Inflammatory macrophage treated with lipopolysaccharide for 4 hours (primary cell): Measurements from ENCODE around the gene NXN.
A peak's percentile ranks its signal among the peaks of the same experiment; 100 is the strongest.
"Not testable (repeated sequence)": the region's sequence is repeated elsewhere in the genome, so short reads cannot be mapped to it uniquely, and the experiment has no call there.

ENCODE experiments used
- DNase-seq: peaks from one replicate; pipeline ENCODE4 v3.0.0-alpha.2; 2020

Gene NXN

GRCh38 chr17:791829-792228 lies 187.7 kb downstream of the NXN start:
- no peak for DNase-seq

- DNase-seq: not testable (repeated sequence)
Observed at GRCh38 chr17:790874-791247, 188.7 kb downstream of the NXN start.

DNA sequence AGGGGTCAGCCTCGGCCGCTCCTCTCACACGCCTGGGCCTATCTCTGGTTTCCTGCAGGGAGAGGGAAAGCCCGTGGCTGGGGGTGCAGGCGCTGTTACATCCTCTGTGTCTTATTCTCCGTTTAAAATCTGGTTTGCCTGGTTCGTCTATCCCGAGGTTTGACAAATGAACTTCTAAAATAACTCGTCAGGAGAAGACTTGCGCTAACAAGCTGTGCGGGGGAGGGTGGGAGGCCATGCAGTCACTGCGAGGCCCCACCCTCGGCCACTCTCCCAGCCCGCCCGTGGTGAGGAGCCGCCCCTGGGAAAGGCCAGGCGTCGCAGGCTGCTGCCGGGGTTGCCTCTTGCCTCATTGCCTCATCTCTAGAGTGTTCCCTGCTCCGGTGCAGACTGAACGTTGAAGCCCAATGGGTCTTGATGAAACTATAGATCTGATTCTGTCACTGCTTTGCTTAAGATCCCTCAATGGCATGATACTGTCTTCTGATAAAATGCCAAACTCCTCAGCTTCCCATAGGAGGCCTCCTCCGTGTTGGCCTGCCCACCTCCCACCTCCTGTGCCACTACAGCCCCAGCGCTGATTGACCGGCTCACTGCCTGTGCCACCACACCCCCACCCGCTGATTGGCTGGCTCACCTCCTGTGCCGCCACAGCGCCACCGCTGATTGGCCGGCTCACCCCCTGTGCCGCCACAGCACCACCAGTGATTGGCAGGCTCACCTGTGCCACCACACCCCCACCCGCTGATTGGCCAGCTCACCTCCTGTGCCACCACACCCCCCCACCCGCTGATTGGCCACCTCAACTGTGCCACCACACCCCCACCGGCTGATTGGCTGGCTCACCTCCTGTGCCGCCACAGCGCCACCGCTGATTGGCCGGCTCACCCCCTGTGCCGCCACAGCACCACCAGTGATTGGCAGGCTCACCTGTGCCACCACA lies 189.4 kb downstream of the NXN start:
- DNase-seq: not testable (repeated sequence)

DNA sequence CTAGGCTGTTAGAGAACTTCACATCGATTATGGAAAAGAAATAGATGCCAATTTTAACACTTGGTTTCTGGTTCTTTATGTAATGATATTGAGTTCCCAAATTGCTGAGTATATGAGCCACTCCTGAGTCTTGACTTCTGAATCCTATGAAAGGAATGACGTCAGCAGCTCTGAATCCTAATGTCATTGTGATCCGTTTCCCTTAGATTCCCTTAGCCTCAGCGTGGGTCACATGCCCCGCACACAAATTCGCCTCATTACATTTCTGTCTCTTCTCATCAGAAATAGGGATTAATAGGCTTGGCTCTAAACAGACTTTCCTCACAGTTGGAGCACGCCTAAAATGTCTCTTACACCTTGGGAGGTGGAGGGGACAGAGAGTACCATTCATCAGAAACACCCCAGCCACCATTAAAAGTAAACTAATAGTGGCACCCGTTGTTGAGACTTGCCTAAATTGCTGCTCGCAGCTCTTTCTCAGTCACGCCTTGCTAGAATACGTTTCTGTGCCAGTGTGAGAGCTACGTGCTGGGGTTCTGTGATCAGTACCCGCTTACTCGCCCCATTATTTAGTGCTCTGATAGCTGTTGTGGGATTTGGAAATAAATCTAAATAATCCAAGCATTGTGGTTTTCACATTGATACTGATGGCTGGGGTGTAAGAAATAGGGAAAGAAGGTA lies 190.3 kb downstream of the NXN start:
- DNase-seq: no peak

DNA sequence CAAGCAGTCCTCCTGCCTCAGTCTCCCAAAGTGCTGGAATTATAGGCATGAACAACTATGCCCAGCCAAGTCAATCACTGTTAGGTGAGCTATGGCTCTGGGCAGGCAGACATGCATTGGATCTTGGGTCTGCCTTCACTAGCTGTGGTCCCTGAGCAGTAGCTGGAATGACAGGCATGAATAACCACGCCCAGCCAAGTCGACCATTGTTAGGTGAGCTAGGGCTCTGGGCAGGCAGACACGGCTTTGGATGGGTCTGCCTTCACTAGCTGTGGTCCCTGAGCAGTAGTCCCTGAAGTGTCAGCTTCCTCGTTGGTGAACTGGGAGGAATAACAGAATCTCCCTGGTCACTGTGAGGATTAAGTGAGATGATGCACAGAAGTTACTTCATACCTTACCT lies 191.0 kb downstream of the NXN start:
- DNase-seq: no peak

DNA sequence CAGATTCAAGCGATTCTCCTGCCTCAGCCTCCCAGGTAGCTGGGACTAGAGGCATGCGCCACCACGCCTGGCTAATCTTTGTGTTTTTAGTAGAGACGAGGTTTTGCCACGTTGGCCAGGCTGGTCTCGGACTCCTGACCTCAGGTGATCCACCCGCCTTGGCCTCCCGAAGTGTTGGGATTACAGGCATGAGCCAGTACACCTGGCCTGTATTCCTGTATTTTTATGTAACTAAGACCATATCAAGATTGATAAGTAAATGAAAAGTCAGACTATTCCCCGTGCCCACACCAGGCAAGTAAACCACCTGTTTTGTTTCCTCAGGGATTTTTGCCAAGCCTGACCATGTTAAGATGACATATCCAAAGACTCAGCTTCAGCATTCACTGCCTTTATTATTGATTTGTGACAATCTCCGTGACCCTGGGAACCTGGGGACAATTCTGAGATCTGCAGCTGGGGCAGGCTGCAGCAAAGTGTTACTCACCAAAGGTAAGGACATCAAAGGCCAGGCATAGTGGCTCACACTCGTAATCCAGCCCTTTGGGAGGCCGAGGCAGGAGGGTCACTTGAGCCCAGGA lies 191.8 kb downstream of the NXN start:
- DNase-seq: no peak

- DNase-seq: not testable (repeated sequence)
Observed at GRCh38 chr17:785901-786300, 193.7 kb downstream of the NXN start.

DNA sequence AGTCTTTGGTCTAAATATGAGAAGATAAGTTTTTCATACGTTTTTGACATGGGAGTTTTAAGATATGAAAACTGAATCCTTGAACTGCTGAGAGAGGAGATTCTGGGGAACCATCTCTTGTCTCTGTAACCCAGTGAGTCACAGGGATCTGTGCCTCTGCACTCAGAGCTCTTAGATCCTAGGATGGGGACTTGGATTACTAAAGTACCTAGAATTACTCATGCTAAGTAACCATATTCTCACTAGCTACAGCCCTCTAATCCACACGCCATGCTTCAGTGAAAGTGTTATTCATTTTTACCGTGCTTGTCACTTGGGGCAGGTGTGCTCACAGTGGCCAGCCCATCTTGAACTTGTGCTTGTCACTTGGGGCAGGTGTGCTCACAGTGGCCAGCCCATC lies 195.4 kb downstream of the NXN start:
- no peak for DNase-seq

DNA sequence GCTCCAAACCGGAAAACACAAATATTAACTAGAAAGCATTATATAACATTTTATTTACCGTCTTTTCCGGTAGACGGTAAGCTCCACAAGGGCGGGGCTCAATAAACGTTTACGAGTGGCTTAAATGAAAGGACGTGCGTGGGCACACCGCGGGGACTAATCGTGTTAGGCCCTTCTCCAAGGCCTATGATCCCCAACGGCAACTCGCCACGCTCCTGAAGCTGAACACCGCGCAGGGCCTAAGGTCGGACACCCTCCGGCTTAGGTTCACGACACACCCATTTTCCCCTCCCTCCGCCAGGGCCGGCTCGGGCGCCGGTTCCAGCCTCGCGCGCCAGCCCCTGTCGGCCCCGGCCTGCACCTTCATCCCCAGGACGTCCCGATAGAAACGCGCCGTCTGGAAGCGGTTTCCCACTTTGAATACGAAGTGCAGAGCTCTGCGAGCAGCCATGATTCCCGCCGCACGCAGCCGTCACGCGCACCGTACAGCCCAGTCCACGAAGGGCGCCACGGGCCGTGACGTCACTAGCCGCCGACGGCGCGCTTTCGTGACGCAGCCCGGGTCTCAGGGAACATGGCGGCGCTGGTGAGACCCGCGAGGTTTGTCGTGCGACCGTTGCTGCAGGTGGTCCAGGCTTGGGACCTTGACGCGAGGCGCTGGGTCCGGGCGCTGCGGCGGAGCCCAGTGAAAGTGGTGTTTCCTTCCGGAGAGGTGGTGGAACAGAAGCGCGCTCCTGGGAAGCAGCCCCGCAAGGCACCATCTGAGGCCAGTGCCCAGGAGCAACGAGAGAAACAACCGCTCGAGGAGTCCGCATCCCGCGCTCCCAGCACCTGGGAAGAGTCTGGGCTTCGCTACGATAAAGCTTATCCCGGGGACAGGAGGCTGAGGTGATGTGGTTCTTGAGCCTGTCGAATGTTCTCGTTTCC lies 197.5 kb downstream of the NXN start, which contains the start of the genes GLOD4 and MRM3:
Gene GLOD4 (minus strand): TSS at position 476 of the 927 bp plus-strand sequence. CDS start 25 bp downstream, at position 451.
Gene MRM3 (plus strand): TSS at position 549 of the 927 bp plus-strand sequence. CDS start 26 bp downstream, at position 575.
- DNase-seq: peak; percentile 91

GRCh38 chr17:778096-778495 lies 201.5 kb downstream of the NXN start:
- DNase-seq: no peak

- DNase-seq: no peak
Observed at GRCh38 chr17:774313-774584, 205.3 kb downstream of the NXN start.

GRCh38 chr17:773467-774312 lies 205.9 kb downstream of the NXN start:
- no peak for DNase-seq

DNA sequence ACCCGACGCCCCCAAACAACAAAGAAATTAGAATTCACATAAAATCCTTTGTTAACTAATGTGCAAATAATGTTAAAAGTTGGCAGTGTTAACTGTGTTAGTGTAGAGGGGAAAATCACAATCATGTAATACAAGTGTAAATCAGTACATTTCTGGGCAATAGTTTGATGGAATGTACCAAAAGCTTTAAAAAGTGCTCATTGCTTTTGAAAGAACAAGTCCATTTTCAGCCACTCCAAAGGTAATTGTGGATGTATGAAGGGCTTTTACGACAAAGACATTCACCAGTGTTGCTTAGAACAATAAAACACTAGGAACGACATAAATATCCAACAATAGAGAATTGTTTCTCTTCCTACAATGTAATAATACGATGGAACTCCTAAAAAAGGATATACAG lies 206.6 kb downstream of the NXN start:
- no peak for DNase-seq

- DNase-seq: no peak
Observed at GRCh38 chr17:767076-767475, 212.5 kb downstream of the NXN start.

- DNase-seq: no peak
Observed at GRCh38 chr17:760371-760770, 219.2 kb downstream of the NXN start.

DNA sequence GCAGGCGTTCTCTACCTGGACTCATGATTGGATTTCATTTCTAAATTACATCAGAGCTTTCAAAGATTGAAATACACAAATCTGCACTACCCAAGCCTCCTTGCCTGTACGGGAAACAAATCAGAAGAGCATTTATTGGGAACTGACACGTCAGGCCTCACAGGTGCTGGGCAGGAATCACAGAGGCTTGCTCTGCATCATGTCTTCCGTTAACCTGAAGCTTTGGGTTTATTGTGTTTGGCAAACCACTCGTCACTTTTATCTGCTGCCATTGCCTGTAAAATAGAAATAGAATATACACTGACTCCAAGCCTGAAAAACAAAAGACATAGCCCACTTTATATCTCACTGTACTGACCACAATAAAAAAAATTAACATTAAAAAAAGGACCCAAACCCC lies 219.6 kb downstream of the NXN start:
- no peak for DNase-seq

- not testable (repeated sequence) for DNase-seq
Observed at GRCh38 chr17:756010-756567, 223.5 kb downstream of the NXN start.

DNA sequence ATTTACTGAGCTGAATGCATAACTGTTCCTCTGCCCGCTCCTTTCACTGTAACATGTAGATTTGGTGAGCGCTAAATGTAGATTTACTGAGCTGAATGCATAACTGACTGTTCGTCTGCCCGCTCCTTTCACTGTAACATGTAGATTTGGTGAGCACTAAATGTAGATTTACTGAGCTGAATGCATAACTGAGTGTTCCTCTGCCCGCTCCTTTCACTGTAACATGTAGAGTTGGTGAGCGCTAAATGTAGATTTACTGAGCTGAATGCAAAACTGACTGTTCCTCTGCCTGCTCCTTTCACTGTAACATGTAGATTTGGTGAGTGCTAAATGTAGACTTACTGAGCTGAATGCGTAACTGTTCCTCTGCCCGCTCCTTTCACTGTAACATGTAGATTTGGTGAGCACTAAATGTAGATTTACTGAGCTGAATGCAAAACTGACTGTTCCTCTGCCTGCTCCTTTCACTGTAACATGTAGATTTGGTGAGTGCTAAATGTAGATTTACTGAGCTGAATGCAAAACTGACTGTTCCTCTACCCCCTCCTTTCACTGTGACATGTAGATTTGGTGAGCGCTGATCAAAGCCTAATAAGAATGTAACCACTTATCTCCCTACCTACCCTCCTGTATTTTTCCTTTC lies 224.1 kb downstream of the NXN start:
- not testable (repeated sequence) for DNase-seq

DNA sequence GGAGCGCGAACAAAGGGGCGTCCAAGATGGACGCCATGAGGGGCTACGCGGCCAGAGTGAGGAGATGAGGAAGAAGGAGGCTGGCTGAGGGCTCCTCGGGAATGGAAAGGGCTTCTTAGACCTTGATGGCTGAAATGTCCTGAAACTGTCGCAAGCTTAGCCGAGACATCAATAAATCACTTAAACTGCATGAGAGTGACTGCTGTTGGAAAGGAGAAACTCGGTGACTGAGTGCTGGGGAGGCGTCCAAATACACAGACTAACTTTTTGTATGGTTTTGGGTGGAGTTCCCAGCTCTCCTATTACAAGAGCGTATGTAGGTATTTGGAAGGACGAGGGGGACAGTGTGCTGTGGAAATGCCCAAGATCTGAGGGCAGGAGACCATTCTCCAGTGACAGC lies 226.2 kb downstream of the NXN start:
- no peak for DNase-seq

- DNase-seq: no peak
Observed at GRCh38 chr17:752620-753219, 226.9 kb downstream of the NXN start.
